Parathyroid adenoma (tissue), 2 donors: Measurements from ENCODE around the gene TCF4.

Source experiments
- H2AFZ ChIP-seq: fragments of 300-600 bp; sonication (generic); one replicate; pipeline ENCODE4 v1.7.0; 2017; ENCODE audit warnings: antibody characterized with exemption, mild to moderate bottlenecking
- H3K27ac ChIP-seq: fragments of 300-600 bp; sonication (generic); one replicate; pipeline ENCODE4 v1.7.0; 2017
- H3K27me3 ChIP-seq: fragments of 300-600 bp; sonication (generic); one replicate; pipeline ENCODE4 v1.7.0; 2017; ENCODE audit warnings: low read length; ENCODE audit not compliant: control insufficient read depth, insufficient read depth
- H3K36me3 ChIP-seq: fragments of 300-600 bp; sonication (generic); one replicate; pipeline ENCODE4 v1.7.0; 2017; ENCODE audit warnings: low read length; ENCODE audit not compliant: control insufficient read depth, insufficient read depth
- H3K4me1 ChIP-seq: fragments of 300-600 bp; sonication (generic); one replicate; pipeline ENCODE4 v1.7.0; 2017; ENCODE audit warnings: control low read depth
- H3K4me2 ChIP-seq: fragments of 300-600 bp; sonication (generic); one replicate; pipeline ENCODE4 v1.7.0; 2017; ENCODE audit warnings: low read length
- H3K4me3 ChIP-seq: fragments of 300-600 bp; sonication (generic); one replicate; pipeline ENCODE4 v1.7.0; 2017; ENCODE audit warnings: low read depth, low read length
- H3K79me2 ChIP-seq: fragments of 300-600 bp; sonication (generic); one replicate; pipeline ENCODE4 v1.7.0; 2017; ENCODE audit warnings: control low read depth
- H3K9ac ChIP-seq: fragments of 300-600 bp; sonication (generic); one replicate; pipeline ENCODE4 v1.7.0; 2017; ENCODE audit warnings: mild to moderate bottlenecking
- H3K9me3 ChIP-seq: fragments of 300-600 bp; sonication (generic); one replicate; pipeline ENCODE4 v1.7.0; 2017; ENCODE audit warnings: low read length; ENCODE audit not compliant: control insufficient read depth
- TF ChIP-seq, protein P1 (sequence below): fragments of 300-600 bp; sonication (generic); IDR thresholded peaks from one replicate; pipeline ENCODE4 v1.7.0; 2017; ENCODE audit warnings: antibody characterized with exemption, mild to moderate bottlenecking
- donor health status: primary hyperparathyroidism.

The TCF4 gene

DNA sequence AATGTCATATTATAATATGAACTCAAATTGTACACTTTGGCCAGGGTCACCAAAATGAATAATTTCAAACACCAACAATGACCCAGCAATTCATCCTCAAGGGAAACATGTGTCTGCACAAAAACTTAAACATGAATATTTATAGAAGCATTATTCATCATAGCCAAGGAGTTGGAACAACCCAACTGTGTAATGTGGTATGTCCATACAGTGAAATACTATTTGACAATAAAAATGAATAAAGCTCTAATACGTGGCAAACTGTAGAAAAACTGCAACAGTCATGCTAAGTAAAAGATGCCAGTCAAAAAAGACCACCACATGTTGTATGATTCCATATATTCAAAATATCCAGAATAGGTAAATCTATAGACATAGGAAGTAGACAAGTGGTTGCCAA, 334.2 kb downstream of the TCF4 start:
- H3K4me2 ChIP-seq = no peak overlapping the region
- H2AFZ ChIP-seq = no peak overlapping the region
- TF ChIP-seq, protein P1, sequence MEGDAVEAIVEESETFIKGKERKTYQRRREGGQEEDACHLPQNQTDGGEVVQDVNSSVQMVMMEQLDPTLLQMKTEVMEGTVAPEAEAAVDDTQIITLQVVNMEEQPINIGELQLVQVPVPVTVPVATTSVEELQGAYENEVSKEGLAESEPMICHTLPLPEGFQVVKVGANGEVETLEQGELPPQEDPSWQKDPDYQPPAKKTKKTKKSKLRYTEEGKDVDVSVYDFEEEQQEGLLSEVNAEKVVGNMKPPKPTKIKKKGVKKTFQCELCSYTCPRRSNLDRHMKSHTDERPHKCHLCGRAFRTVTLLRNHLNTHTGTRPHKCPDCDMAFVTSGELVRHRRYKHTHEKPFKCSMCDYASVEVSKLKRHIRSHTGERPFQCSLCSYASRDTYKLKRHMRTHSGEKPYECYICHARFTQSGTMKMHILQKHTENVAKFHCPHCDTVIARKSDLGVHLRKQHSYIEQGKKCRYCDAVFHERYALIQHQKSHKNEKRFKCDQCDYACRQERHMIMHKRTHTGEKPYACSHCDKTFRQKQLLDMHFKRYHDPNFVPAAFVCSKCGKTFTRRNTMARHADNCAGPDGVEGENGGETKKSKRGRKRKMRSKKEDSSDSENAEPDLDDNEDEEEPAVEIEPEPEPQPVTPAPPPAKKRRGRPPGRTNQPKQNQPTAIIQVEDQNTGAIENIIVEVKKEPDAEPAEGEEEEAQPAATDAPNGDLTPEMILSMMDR = no peak
- H3K27me3 ChIP-seq = no peaks in the 10 kb centered on the region
- no peaks in the 10 kb centered on the region for H3K36me3 ChIP-seq
- H3K9ac ChIP-seq = no peak overlapping the region
- no peaks in the 10 kb centered on the region for H3K9me3 ChIP-seq
- H3K4me1 ChIP-seq = no peaks in the 10 kb centered on the region
- H3K27ac ChIP-seq = no peak overlapping the region
- H3K4me3 ChIP-seq = no peak overlapping the region
- no peaks in the 10 kb centered on the region for H3K79me2 ChIP-seq

DNA sequence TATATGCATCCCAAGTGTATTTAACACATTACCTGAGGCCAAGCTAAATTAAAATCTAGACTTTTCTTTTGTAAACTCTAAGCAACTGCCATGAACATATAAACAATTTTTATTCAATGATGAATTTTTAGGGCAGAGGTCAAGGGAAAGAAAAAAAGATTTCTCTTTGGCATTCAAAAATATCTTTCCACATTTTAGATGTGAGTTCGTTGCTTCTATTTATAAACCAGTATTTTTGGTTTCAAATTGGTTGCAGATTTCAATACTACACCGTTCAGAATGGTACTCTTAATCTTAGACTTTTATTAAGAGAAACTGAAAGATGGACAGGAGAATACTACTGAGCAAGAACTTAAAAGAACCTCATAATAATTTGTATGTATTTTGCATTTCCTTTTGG, 335.1 kb downstream of the TCF4 start:
- TF ChIP-seq, protein P1 = no peak
- H3K4me1 ChIP-seq = peaks cover 1% of the 10 kb centered on the region
- H3K9me3 ChIP-seq = no peaks in the 10 kb centered on the region
- H3K36me3 ChIP-seq = no peaks in the 10 kb centered on the region
- no peaks in the 10 kb centered on the region for H3K79me2 ChIP-seq
- H3K4me3 ChIP-seq = no peak overlapping the region
- no peaks in the 10 kb centered on the region for H3K27me3 ChIP-seq
- H3K27ac ChIP-seq = no peak overlapping the region
- H2AFZ ChIP-seq = no peak overlapping the region
- no peak overlapping the region for H3K4me2 ChIP-seq
- no peak overlapping the region for H3K9ac ChIP-seq

DNA sequence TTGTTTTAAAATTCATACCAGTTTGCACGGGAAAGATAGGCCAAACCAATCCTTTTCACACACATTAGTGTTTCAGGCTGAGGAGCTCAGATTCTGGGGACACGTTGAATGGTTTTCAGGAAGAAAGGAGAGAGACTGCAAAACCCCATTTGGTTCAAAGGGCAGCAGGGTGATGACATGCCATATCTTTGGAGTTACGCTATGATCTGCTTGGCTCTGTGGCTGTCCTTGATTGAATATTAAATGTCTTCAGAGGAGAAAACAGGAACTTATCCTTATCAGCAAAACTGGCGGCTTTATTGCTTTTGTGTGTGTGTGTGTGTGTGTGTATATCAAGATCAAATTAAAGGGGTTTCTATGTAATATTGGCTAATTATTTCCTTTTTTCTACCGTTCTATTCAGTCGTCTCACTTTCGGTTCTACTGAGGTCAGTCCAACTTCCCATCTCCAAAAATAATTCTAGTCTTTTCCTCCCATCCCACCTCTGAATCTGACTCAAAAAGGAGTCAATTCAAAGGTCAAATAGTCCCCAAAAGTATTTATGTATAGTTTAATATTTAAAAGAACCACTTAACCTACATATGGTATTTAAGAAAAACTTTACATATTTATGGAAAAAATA, 335.8 kb downstream of the TCF4 start:
- Histone ChIP-seq H3K27ac (no peak overlapping the region), H3K4me1 (peaks cover 3% of the 10 kb centered on the region), H3K36me3 (no peaks in the 10 kb centered on the region), H3K9ac (no peak overlapping the region), H3K27me3 (no peaks in the 10 kb centered on the region), H2AFZ (no peak overlapping the region), H3K79me2 (no peaks in the 10 kb centered on the region), H3K4me3 (no peak overlapping the region), H3K4me2 (no peak overlapping the region), H3K9me3 (no peaks in the 10 kb centered on the region)
- TF ChIP-seq, protein P1 = no peak

DNA sequence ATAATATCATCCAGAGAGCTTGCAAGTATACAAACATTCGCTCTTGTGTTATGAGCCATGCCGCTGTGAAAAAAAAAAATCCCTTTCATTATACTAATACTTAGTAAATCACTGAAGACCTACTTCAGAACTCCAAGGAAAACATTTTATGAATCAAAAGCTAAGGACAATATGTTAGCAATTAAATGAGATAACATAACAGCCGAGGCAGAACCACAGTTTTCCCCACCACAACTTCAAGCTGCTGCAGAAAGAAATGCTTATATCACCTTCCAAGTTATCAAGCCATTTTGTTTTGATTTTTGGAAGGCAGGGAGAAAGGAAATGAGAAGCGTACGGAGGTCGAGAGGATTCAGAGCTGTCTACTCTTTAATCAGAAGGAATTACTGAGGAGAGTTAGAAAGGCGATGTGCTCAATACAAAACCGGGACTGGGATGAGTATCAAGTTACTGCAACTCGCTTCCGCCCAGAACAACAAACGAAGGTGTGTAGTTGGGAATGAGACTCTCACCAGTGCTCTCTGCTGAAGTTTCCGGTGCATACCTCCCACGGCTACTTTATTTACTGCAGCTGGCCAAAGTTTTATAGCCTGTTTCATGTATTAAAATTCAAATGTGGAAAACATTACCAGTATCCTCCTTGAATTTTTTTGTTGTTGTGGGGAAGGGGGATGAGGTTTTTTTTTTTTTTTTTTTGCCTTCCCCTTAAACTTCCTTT, 336.6 kb downstream of the TCF4 start:
- no peak overlapping the region for H3K9ac ChIP-seq

More for the DNA sequence above, 336.6 kb downstream of the TCF4 start:
- TF ChIP-seq, protein P1 = no peak
- Histone ChIP-seq H2AFZ (no peak overlapping the region), H3K9me3 (no peaks in the 10 kb centered on the region), H3K4me1 (peaks cover 3% of the 10 kb centered on the region), H3K79me2 (no peaks in the 10 kb centered on the region), H3K36me3 (no peaks in the 10 kb centered on the region), H3K27me3 (no peaks in the 10 kb centered on the region), H3K4me3 (no peak overlapping the region), H3K4me2 (no peak overlapping the region), H3K27ac (no peak overlapping the region)
